GM19351 (cell line): ENCODE data around the gene TMA16.
"Not testable (repeated sequence)": the region's sequence is repeated elsewhere in the genome, so short reads cannot be mapped to it uniquely, and the experiment has no call there.

ENCODE experiments used
- ATAC-seq: cut with Tn5 transposase; IDR thresholded peaks from one replicate; pipeline ENCODE4 v1.9.1; 2021; ENCODE audit warnings: mild to moderate bottlenecking, moderate library complexity; ENCODE audit not compliant: unreplicated experiment

TMA16 gene

DNA sequence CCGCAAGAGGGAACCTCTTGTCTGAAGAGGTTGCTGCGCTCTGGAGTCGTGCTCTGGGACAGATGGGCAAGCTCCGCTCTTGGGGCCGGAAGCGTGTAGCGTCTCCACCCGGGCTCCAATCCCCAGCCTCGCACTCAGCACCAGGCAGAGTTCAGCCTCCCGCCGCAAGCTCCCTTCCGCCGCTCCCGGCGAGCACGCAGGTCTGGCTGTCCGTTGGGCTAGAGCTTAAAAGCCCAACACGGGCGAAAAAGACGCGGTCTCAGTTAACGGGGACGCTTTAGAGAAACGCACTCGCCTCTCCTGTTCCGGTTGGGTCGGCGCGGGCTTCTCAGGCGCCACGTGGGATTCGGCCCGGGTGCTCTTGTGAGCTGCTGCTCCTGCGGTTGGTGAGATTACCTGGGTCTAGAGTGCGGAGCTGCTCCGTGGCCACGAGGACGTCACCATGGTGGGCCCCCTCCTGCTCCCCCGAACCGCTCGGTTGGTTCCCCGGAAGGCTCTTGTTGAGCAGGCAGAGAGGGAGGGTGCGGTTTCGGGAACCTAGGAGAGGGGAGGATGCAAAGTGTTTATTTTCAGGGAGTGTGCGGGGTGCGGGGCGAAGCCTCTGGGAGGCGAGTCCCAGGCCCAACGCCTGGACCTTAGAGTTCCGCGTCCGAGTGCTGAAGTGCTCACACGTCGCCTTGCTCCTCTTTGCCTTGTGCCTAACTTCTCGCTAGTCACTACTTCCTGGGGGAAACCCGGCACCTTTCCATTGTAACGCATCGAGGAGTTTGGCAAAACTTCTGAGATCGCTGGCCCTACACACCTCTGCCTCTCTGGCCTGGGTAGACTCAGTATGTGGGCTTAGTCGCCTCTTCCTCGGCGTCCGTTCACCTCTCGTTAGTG is at the start of gene TMA16:
Gene TMA16 (plus strand): TSS at position 331 of the 882 bp plus-strand sequence. CDS start 112 bp downstream, at position 443.
- ATAC-seq, result peak; percentile 80

DNA sequence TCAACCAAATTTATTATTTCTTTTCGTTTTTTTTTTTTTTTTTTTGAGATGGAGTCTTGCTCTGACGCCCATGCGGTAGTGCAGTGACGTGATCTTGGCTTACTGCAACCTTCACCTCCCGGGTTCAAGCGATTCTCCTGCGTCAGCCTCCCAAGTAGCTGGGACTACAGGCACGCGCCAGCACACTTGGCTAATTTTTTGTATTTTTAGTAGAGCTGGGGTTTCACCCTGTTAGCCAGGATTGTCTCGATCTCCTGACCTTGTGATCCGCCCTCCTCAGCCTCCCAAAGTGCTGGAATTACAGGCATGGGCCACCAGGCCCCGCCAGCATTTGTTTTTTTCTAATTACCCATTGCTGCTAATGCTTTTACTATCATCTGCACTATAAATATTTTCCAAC is 47.5 kb upstream of the TMA16 start:
- ATAC-seq, result not testable (repeated sequence)

DNA sequence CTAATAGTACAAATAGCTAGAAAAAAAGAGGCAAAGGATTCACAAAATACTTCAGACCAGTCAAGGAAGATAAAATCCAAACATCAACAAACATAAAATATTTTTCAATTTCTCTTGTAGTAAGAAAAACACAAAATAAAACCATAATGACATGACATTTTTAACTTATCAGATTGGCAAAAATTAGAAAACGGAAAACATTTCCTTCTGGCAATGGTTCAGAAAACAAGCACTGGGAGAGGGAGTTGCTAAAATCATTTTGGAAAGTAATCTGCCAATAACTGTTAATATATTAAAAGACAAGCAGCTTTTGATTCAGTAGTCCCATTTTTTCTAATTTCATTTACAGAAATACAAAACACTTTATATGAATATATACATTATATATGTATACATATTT is 47.0 kb upstream of the TMA16 start:
- ATAC-seq, result no peak

DNA sequence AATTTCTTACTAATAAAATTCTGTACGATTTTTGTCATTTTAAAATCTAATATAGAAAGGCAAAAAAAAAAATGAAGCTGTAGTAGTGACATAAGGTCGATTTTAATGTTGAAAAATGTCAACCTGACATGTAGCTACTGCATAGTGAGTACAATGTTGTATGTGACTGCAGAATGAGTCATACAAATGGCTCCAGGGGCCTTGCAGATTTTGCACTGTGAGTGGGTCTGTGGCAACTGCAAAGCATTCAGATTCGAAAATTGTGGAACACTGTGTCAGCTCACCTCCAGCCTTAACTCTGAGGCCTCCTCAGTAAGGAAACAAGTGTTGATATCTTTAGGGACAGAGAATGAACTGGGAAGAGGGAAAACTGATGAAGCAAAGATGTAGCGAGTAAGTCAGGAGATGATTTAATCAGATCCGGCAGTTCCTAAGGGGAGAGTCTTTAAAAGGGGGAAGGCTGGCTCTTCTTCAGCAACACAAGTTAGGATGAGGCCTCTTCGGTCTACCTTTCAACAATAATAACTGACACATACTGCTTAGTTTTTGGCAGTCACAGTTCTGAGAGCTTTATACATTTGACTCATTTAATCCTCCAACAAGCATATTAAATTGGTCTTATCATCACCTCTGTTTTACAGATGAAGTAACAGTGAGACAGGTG is 45.8 kb upstream of the TMA16 start:
- no peak for ATAC-seq

DNA sequence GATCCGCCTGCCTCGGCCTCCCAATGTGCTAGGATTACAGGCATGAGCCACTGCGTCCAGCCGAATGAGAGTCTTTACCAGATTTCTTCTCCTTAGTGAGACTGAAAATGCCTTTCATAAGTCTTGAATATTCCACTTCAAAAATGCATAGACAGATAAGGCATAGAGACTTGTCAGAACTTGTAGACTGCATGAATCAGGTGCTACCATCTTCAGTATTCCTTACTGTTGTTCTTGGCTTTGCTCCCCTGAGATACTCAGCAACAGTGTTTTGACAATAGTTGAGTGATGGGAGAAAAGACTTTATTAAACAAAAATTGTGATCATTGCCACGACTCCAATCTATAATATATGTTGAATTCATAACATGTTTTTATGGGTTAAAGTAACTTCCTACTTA is 31.9 kb upstream of the TMA16 start:
- ATAC-seq, result no peak

DNA sequence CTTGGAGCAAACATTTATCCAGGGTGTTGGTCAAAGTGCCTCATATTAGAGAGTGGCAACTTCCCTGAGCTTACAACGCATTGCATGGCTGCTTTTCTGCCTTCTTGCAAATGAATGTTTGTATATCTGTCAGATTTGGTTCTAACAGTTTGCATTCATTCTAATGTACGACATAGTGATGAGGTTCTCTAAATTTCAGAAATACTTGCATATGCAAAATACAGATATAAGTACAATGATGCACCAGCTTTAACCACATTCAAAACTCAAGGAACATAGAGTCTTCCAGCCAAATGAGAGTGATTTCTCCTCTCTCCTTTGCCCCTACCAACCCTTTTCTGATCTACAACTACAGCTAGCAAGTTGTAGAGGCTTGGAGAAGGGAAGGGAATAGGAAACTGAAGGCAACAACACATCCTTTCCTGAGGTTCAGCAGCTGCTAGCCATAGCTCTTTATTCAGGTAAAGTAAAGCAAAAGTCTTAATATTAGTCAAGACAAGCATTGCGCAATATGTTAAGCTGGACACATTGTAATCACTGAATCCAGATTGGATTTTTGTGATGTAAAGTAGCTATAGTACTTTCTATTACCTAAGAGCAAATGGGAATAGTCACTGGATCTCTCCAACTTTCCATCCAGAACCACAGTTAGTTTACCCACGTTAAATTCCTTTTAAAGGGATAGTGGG is 27.3 kb upstream of the TMA16 start:
- ATAC-seq, result no peak

DNA sequence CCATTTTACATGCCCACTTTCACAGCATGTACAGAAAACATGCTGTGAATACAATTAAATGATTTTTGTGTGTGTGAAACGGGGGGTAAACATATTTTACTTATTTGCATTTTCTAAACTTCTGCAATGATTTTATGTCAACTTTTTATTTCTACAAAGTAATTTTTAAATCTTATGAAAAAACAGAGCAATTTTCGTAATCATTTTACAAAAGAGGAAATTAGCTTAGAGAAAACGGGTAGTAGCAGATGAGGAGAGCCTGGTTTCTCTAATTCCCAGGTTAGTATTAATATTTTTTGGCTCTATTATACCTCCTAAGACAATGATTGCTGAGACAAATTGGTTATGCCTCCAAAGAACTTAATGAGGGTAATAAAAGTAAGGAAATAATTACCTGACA is 24.1 kb upstream of the TMA16 start:
- no peak for ATAC-seq

DNA sequence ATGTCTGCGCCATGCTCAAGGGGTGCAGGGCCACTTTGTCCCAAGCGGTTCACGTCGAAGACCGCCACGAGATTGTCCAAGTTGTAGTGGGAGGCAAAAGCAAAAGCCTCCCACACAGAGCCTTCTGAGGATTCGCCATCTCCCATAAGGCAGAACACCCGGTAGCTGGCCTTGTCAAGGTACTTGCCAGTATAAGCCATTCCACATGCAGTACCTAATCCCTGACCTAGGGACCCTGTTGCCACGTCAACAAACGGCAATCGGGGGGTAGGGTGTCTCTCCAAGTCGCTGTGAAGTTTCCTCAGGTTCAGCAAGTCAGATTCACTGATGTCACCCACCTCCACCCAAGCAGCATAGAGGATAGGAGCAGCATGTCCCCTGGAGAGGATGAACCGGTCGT is 21.4 kb upstream of the TMA16 start:
- ATAC-seq, result no peak

DNA sequence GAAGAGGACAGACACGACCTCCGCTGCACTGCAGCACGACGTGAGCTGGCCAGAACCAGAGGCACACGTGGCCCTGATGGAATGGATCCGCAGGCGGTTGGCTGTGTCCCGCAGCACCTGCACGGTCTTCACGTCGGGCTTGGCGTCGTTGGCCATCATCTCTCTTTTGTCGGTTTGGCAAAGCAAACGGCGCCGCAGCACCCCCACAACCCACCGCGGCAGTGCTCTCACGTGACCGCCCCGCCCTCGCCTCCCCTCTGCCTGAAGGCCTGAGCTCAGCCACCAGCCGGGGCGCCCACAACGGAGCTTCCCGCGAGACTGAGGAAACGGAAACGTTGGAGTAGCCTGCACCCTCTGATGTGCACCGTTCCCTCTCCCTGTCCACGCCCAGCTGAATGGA is 20.9 kb upstream of the TMA16 start, which contains the start of gene TKTL2:
Gene TKTL2 (minus strand): TSS at position 179 of the 400 bp plus-strand sequence. CDS start 20 bp downstream, at position 159.
- no peak for ATAC-seq

DNA sequence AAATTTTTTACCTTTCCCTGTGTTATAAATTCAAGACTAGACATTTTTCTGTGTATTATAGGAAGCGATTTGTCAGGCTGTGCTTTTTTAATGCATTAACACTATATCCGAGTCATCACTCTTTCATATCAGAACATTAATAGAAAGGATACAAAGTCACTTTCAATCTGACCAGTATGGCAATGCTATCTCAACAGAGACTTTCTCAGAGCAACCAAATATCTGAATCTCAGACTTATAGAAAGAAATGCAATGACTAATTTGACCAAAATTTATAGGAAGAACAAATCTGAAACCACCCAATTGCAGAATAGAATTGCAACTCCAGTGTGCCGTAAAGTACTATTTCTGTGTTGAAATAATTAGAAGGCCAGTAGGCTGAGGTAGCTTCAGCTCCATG is 20.5 kb upstream of the TMA16 start:
- no peak for ATAC-seq

DNA sequence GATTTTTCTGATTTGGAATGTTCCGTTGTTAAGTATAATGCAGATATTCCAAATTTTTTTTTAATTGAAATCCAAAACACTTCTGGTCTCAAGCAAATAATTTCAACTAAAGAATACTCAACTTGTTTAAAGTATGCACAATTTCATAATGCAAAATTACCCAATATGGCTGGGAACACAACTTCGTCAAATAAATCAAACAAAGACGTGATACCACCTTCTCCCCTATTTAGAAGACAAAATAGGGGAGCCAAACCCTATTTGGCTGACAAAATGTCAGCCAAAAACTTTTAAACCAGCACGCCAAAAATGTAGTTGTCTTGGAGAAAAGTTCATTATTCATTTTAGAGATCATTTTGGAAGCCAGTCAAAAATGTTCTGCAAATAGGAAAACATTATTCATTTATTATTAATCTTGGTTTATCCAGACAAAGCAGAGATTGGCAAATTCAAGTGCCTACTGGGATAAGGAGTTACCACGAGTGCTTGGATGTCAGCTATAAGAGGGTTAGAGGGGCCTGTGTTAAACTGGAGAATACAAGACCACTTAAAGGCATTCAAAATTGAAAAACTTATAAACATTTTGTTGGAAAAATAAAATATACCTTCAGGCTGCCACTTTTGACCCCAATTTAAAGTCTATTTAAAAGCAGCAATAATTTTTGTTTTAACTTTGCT is 17.6 kb upstream of the TMA16 start:
- ATAC-seq, result no peak

DNA sequence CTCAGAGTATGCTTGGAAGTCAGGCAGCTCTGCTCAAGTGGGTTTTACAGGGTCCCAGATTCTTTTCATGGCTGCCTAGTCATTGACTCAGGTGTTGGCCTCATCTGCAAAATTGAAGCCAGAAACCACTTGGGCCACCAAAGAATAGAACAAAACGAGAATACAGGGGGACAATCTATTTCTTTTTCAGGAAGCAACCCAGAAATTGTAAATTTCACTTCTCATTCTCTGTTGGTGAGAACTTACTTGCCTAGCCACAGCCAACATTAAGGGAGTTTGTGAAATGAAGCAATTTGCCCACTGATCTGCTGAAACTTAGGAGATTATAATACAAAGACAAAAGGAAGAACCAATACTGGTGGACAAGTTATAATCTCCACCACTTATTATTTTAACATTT is 12.3 kb upstream of the TMA16 start:
- ATAC-seq, result peak; percentile 81

DNA sequence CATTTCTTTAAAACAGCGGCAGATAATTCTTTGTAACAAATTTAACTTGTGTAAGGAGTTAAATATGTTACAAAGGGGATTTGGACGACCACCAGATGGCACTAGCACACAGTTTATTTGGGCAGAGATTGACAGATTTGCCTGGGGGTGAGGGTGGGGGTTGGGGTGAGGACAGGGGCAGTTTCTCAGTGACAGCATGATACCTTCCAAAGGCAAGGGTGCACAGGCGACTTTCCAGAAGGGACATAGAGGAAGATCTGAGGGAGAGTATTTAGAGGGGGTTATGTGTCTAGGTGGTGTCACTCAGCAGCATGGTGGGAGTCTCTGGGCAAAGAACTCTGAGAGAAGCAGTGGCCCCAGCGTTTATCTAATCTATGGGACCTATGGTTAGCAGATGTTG is 9.6 kb upstream of the TMA16 start:
- ATAC-seq, result peak; percentile 34

DNA sequence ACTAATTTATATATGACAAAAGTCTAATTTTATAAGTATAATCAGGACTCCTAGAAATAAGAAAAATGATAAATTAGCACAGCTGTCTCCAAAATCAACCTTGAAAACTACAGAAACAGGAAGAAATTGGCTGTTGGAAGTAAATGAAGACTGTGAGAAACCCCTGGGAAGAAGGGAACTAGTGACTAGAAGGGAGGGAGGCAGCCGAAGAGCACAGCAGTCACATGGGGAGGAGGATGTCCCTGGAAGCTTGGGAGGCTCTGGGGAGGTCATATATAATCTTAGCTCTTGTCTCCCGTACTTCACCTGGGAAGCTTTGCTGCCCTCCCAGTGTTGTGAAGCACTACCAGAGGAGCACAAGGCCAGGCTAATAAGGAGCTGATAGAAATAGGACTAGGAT is 8.9 kb upstream of the TMA16 start:
- no peak for ATAC-seq

DNA sequence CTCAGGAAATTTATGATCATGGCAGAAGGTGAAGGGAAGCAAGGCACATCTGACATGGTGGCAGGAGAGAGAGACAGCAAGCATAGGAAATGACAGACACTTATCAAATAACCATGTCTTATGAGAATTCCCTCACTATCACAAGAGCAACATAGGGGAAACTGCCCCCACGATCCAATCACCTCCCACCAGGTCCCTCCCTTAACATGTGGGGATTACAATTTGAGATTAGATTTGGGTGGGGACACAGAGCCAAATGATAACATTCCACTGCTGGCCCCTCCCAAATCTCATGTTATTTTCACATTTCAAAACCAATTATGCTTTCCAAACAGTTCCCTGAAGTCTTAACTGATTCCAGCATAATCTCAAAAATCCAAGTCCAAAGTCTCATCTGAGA is 8.2 kb upstream of the TMA16 start:
- no peak for ATAC-seq

DNA sequence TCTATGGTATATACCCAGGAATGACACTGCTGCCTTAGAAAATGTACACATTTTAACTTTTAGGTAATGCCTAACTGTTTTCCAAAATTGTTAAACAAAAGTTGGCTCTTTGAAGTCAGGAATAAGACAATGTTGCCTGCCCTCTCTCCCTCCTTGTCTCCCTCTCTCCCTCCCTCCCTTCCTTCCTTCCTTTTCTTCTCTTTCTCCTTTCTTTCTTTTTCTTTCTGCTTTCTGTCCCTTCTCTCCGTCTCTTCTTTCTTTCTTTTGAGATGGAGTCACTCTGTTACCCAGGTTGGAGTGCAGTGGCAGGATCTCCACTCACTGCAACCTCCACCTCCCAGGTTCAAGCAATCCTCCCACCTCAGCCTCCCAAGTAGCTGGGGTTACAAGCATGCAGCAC is 4.6 kb upstream of the TMA16 start:
- ATAC-seq, result no peak

DNA sequence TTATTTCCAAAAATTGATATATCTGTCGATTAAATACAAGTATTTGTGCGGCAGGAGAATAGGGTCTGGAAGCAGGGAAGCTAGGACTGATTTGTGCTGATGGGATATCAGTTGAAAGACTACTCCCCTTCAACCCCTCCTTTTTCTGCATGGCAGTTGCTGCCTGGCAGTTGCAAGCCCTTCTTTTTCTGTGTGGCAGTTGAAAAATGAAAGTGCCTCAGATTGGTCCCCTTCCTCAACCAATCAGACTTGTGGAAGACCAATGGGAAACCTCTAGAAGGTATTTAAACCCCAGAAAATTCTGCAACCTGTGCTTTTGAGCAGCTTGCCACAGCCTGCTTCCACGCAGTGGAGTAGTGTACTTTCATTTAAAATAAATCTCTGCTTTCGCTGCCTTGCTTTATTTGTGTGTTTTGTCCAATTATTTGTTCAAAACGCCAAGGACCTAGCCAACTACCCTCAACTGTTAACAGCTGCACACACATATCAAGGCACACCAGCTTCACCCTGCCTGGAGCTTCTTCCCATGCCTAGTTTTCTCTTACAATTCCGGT is 1.5 kb upstream of the TMA16 start:
- ATAC-seq, result no peak

DNA sequence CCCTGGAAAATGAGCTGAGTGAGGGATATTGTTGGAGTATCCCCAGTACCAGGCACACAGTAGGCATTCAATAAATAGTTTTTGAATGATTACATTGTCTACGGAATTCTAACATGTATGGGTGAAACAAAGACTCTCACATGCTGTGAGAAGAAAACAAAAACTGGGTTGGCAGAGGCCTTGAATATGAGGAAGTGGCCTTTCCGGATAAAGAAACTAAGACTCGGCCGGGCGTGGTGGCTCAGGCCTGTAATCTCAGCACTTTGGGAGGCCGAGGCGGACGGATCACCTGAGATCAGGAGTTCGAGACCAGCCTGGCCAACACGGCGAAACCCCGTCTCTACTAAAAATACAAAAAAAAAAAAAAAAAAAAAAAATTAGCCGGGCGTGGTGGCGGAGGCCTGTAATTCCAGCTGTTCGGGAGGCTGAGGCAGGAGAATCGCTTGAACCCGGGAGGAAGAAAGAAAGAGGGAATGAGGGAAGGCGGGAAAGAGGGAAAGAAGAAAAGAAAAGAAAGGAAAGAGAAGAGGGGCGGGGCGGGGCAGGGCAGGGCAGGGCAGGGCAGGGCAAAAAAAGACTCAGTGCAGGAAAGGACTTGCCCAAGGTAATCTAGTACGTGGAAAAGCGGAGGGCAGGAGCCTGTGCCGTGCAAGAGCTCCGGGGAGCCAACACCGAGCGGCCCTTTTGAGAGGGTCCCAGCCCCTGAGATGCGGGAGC is 689 bp upstream of the TMA16 start:
- peak; percentile 15 for ATAC-seq

DNA sequence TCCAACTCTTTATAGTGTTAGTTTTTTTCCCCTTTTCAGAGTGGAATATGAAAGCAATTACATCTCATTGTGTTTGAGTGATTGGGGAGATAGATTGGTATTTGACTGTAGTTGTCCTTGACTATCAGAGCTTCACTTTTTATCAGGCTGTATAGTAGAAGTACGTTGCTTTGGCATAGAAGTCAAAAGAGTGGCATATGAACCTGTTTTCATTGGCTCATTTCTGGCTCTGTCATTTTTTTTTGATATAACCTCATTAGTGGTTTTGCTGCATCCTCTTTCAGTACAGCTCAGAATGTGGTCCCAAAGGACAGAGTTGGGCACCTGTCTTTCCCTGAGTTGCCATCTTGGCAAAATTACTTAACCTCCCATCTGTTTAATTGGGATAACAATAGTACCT is 1.4 kb downstream of the TMA16 start:
- peak; percentile 18 for ATAC-seq

DNA sequence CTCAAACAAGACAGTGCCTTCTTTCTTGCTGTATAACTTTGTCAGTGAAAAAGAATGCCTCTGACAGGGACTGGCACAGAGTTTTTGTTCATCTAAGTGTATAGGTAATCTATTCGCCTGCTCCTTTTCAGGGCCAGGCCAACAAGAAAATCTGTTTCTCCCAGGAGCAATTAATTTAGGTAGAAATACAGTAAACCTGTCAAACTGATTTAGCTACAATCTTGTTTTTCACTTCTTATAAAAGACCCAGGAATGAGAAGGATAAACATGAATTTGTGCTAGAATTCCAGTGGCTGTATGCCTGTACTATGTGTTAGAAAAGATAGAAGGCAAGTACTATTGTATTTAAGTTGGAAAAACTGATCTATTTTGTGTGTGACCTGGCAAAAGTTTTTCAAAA is 6.1 kb downstream of the TMA16 start:
- ATAC-seq, result no peak
